HCT116 (cell line): ENCODE results near the gene DGKG. TPM values are rescaled to one million over a fixed set of nuclear protein-coding genes. Genes with fewer than 3 reads are reported as not detected.

ENCODE experiments used
- ATAC-seq: fragments of 200-7000 bp; cut with Tn5 transposase; 2 replicates; pipeline ENCODE4 v1.9.1; 2020; ENCODE audit warnings: mild to moderate bottlenecking, moderate library complexity
- BruUV-seq: library from RNA; stranded (reverse); fragments of 400-500 nt; replicated peaks from 2 replicates; lab custom pipeline; 2021; lab: Mats Ljungman, UMichigan
- CTCF ChIA-PET: fragments of 300-600 bp; sonication (Branson Sonifier 250); formaldehyde crosslinking; loops from one replicate; lab custom pipeline; 2021; ENCODE audit warnings: antibody characterized with exemption; lab: Charles Lee
- POLR2A ChIA-PET: fragments of 300-600, 350-600 bp; sonication (Branson Sonifier 250); formaldehyde crosslinking; loops from one replicate; lab custom pipeline; 2021; ENCODE audit warnings: antibody characterized with exemption; lab: Charles Lee
- RAD21 ChIA-PET, 2 experiments: fragments of 300-600 bp; sonication (Branson Sonifier 250); formaldehyde crosslinking; loops; one replicate each; lab custom pipeline; 2023; ENCODE audit warnings: low total read pairs in 2 of 2; ENCODE audit not compliant: uncharacterized antibody in 2 of 2, unreplicated experiment in 2 of 2, low non-redundant PET in 1 of 2; lab: Charles Lee
- DNase-seq: peaks from one replicate; pipeline ENCODE4 v3.0.0-alpha.2; 2010; ENCODE audit warnings: low read depth, low spot score
- H2AFZ ChIP-seq: fragments of 200-600 bp; shearing (Covaris generic), sonication (generic); 2 replicates; pipeline ENCODE4 v1.6.1; 2017; ENCODE audit warnings: low read depth, mixed run types, mixed read lengths, antibody characterized with exemption, low read length; ENCODE audit not compliant: poor library complexity, severe bottlenecking
- H3K27ac ChIP-seq: 2 replicates; pipeline ENCODE4 v1.5.1; 2012; ENCODE audit warnings: low read depth, low read length
- H3K27me3 ChIP-seq: fragments of 200-600 bp; sonication (generic); 2 replicates; pipeline ENCODE4 v1.6.1; 2016; ENCODE audit warnings: mixed run types, low read length, mixed read lengths; ENCODE audit not compliant: insufficient read depth
- H3K36me3 ChIP-seq, 2 experiments: fragments of 200-500 bp in 1 of 2; fragments of 200-600 bp in 1 of 2; sonication (Bioruptor generic) in 1 of 2; sonication (generic) in 1 of 2; 2 replicates each; pipeline versions ENCODE4 v1.5.1 to v1.6.1; 2014 to 2016; ENCODE audit warnings: low read length in 2 of 2, inconsistent platforms in 1 of 2, mixed read lengths in 1 of 2, mixed run types in 1 of 2; ENCODE audit not compliant: insufficient read depth in 2 of 2, control insufficient read depth in 1 of 2
- H3K4me1 ChIP-seq, 2 experiments: fragments of 200-600 bp in 1 of 2; sonication (generic) in 1 of 2; 2 replicates each; pipeline versions ENCODE4 v1.5.1 to v1.6.1; 2012 to 2017; ENCODE audit warnings: low read length in 2 of 2, inconsistent platforms in 1 of 2, mild to moderate bottlenecking in 1 of 2, mixed read lengths in 1 of 2, mixed run types in 1 of 2, moderate library complexity in 1 of 2; ENCODE audit not compliant: insufficient read depth in 2 of 2, control insufficient read depth in 1 of 2
- H3K4me2 ChIP-seq: fragments of 200-600 bp; sonication (generic); 2 replicates; pipeline ENCODE4 v1.6.1; 2017; ENCODE audit warnings: mixed run types, low read length, mixed read lengths
- H3K4me3 ChIP-seq, 2 experiments: fragments of 200-600 bp in 1 of 2; sonication (generic) in 1 of 2; replicated peaks in 1 of 2; 2 replicates each; pipeline ENCODE4 v1.5.1; 2011 to 2016; ENCODE audit warnings: low read length in 2 of 2, control low read depth in 1 of 2, low read depth in 1 of 2, mild to moderate bottlenecking in 1 of 2, mixed read lengths in 1 of 2, mixed run types in 1 of 2
- H3K79me2 ChIP-seq: fragments of 200-600 bp; sonication (generic); 2 replicates; pipeline ENCODE4 v1.6.1; 2017; ENCODE audit warnings: mild to moderate bottlenecking, mixed run types, low read length, moderate library complexity, mixed read lengths; ENCODE audit not compliant: insufficient read depth
- H3K9ac ChIP-seq: fragments of 200-600 bp; sonication (generic); 2 replicates; pipeline ENCODE4 v1.6.1; 2016; ENCODE audit warnings: low read length, mixed read lengths
- H3K9me2 ChIP-seq: fragments of 200-600 bp; sonication (generic), shearing (Covaris generic); 2 replicates; pipeline ENCODE4 v1.6.1; 2017; ENCODE audit warnings: mixed run types, mild to moderate bottlenecking, moderate library complexity; ENCODE audit not compliant: insufficient read depth
- H3K9me3 ChIP-seq, 2 experiments: fragments of 200-500 bp in 1 of 2; fragments of 200-600 bp in 1 of 2; sonication (Bioruptor generic) in 1 of 2; sonication (generic) in 1 of 2; 2 replicates each; pipeline ENCODE4 v1.6.1; 2014 to 2017; ENCODE audit warnings: low read length in 2 of 2, mixed read lengths in 2 of 2, inconsistent platforms in 1 of 2, low read depth in 1 of 2, mild to moderate bottlenecking in 1 of 2, mixed run types in 1 of 2, moderate library complexity in 1 of 2; ENCODE audit not compliant: control insufficient read depth in 1 of 2, insufficient read depth in 1 of 2
- H4K20me1 ChIP-seq: fragments of 200-600 bp; sonication (generic), shearing (Covaris generic); 2 replicates; pipeline ENCODE4 v1.6.1; 2017; ENCODE audit warnings: mixed run types, mild to moderate bottlenecking, moderate library complexity; ENCODE audit not compliant: insufficient read depth
- FOSL1 ChIP-seq: IDR thresholded peaks from 2 replicates; pipeline ENCODE4 v1.6.1; 2012; ENCODE audit warnings: low read depth
- POLR2A ChIP-seq: IDR thresholded peaks from 2 replicates; pipeline ENCODE4 v1.7.0; 2011; ENCODE audit warnings: borderline replicate concordance; ENCODE audit not compliant: insufficient read depth, insufficient read length; ENCODE audit errors: extremely low read depth
- SRF ChIP-seq: IDR thresholded peaks from 2 replicates; pipeline ENCODE4 v1.6.1; 2012; ENCODE audit warnings: low read depth
- YY1 ChIP-seq: IDR thresholded peaks from 2 replicates; pipeline ENCODE4 v1.6.1; 2011; ENCODE audit warnings: low read length, low read depth, moderate library complexity, mild to moderate bottlenecking; ENCODE audit not compliant: insufficient replicate concordance; ENCODE audit errors: extremely low read depth
- ZNF274 ChIP-seq: fragments of 200-500 bp; sonication (Bioruptor generic); IDR thresholded peaks from 2 replicates; pipeline ENCODE4 v1.6.1; 2014; ENCODE audit warnings: mild to moderate bottlenecking, low read depth, low read length, inconsistent platforms
- intact Hi-C: fragments of 100-400 bp; cut with micrococcal nuclease; formaldehyde crosslinking; loops from 2 replicates; pipeline ENCODE4 v1.10.0; 2022
- total RNA-seq: library from RNA; stranded (reverse); gene quantifications from one replicate; pipeline ENCODE4 v1.2.1, GENCODE V29; 2021; ENCODE audit not compliant: unreplicated experiment
- TF ChIP-seq, protein P1 (sequence below): IDR thresholded peaks from 2 replicates; pipeline ENCODE4 v1.6.1; 2012; ENCODE audit warnings: low read depth
- TF ChIP-seq, protein P2 (sequence below), 3 experiments: fragments of 200-600 bp in 1 of 3; sonication (generic) in 1 of 3; IDR thresholded peaks in 2 of 3; conservative IDR thresholded peaks in 1 of 3; 2 replicates each; pipeline ENCODE4 v1.5.1; 2012 to 2017; ENCODE audit warnings: low read depth in 2 of 3, low read length in 2 of 3, antibody characterized with exemption in 1 of 3, borderline replicate concordance in 1 of 3, control low read depth in 1 of 3, mild to moderate bottlenecking in 1 of 3, mixed read lengths in 1 of 3, mixed run types in 1 of 3, moderate library complexity in 1 of 3; ENCODE audit not compliant: insufficient read depth in 1 of 3

Gene DGKG
- total RNA-seq, 1 experiment from 2014 or later, result 4.8 TPM

DNA sequence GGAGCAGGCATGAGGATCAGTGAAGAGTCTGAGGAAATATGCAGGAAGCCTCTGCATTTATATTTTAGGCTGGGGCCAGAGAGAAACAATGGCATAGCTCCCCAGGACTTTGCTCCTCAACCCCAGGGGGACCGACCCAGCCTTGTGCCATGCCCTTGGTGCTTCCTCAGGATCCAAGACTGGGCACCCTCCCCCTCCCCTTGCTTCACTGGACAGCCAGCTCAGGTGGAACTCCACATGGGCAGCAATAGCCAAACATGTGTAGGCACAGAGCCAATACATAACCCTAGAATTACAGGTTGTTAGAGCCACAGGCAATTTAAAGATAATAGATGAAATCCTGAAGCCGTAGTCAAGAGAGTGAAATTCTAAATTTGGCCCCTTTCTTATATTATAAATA, 180.1 kb downstream of the DGKG start:
- no TSS peak for BruUV-seq
- no peaks in the 10 kb centered on the region for H3K9me2 ChIP-seq
- no peaks in the 10 kb centered on the region for H3K79me2 ChIP-seq
- no peak overlapping the region for H3K4me2 ChIP-seq
- H4K20me1 ChIP-seq, result no peaks in the 10 kb centered on the region
- H2AFZ ChIP-seq, result no peak overlapping the region
- ATAC-seq (no peak), DNase-seq (no peak)
- no peaks in the 10 kb centered on the region for H3K4me1 ChIP-seq
- H3K27ac ChIP-seq, result no peak overlapping the region
- ChIA-PET CTCF (no interaction called here), POLR2A (no interaction called here)
- intact Hi-C loops, result no loop called here
- no peaks in the 10 kb centered on the region for H3K9me3 ChIP-seq
- no peaks in the 10 kb centered on the region for H3K27me3 ChIP-seq
- TF ChIP-seq, protein P1, sequence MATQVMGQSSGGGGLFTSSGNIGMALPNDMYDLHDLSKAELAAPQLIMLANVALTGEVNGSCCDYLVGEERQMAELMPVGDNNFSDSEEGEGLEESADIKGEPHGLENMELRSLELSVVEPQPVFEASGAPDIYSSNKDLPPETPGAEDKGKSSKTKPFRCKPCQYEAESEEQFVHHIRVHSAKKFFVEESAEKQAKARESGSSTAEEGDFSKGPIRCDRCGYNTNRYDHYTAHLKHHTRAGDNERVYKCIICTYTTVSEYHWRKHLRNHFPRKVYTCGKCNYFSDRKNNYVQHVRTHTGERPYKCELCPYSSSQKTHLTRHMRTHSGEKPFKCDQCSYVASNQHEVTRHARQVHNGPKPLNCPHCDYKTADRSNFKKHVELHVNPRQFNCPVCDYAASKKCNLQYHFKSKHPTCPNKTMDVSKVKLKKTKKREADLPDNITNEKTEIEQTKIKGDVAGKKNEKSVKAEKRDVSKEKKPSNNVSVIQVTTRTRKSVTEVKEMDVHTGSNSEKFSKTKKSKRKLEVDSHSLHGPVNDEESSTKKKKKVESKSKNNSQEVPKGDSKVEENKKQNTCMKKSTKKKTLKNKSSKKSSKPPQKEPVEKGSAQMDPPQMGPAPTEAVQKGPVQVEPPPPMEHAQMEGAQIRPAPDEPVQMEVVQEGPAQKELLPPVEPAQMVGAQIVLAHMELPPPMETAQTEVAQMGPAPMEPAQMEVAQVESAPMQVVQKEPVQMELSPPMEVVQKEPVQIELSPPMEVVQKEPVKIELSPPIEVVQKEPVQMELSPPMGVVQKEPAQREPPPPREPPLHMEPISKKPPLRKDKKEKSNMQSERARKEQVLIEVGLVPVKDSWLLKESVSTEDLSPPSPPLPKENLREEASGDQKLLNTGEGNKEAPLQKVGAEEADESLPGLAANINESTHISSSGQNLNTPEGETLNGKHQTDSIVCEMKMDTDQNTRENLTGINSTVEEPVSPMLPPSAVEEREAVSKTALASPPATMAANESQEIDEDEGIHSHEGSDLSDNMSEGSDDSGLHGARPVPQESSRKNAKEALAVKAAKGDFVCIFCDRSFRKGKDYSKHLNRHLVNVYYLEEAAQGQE, result no peak
- no peak for TF ChIP-seq POLR2A
- TF ChIP-seq SRF, result no peak
- TF ChIP-seq FOSL1, result no peak
- no peak for TF ChIP-seq ZNF274
- no peak for TF ChIP-seq YY1
- TF ChIP-seq, protein P2, sequence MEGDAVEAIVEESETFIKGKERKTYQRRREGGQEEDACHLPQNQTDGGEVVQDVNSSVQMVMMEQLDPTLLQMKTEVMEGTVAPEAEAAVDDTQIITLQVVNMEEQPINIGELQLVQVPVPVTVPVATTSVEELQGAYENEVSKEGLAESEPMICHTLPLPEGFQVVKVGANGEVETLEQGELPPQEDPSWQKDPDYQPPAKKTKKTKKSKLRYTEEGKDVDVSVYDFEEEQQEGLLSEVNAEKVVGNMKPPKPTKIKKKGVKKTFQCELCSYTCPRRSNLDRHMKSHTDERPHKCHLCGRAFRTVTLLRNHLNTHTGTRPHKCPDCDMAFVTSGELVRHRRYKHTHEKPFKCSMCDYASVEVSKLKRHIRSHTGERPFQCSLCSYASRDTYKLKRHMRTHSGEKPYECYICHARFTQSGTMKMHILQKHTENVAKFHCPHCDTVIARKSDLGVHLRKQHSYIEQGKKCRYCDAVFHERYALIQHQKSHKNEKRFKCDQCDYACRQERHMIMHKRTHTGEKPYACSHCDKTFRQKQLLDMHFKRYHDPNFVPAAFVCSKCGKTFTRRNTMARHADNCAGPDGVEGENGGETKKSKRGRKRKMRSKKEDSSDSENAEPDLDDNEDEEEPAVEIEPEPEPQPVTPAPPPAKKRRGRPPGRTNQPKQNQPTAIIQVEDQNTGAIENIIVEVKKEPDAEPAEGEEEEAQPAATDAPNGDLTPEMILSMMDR (IDR thresholded peaks at IDR 0.05 in 2 of 3, conservative IDR thresholded peaks at IDR 0.05 in 1 of 3; ENCODE audit: borderline replicate concordance in 1 of 3, insufficient read depth in 1 of 3, low read depth in 2 of 3, low read length in 2 of 3), result no peak
- TF ChIP-seq, all 23 proteins: peak for 0
- Histone ChIP-seq H3K9ac (no peak overlapping the region), H3K4me3 (no peak overlapping the region), H3K36me3 (no peaks in the 10 kb centered on the region)
- RAD21 ChIA-PET, result no interaction called here
